Measurements from ENCODE around the gene RPS15.
"Not testable (repeated sequence)": the region's sequence is repeated elsewhere in the genome, so short reads cannot be mapped to it uniquely, and the experiment has no call there.

RPS15 gene

GRCh38 chr19:1434577-1435060 is 3.6 kb upstream of the RPS15 start:
- no peak for DNase-seq (ENCODE audit: low read depth, low spot score)

- DNase-seq (ENCODE audit: low read depth, low spot score), result no peak
Observed at GRCh38 chr19:1435378-1435989, 2.7 kb upstream of the RPS15 start.

GRCh38 chr19:1437609-1438008 is 587 bp upstream of the RPS15 start:
- DNase-seq (ENCODE audit: low read depth, low spot score), result no peak

GRCh38 chr19:1438933-1439354 is 748 bp downstream of the RPS15 start:
- DNase-seq (ENCODE audit: low read depth, low spot score), result no peak

DNA sequence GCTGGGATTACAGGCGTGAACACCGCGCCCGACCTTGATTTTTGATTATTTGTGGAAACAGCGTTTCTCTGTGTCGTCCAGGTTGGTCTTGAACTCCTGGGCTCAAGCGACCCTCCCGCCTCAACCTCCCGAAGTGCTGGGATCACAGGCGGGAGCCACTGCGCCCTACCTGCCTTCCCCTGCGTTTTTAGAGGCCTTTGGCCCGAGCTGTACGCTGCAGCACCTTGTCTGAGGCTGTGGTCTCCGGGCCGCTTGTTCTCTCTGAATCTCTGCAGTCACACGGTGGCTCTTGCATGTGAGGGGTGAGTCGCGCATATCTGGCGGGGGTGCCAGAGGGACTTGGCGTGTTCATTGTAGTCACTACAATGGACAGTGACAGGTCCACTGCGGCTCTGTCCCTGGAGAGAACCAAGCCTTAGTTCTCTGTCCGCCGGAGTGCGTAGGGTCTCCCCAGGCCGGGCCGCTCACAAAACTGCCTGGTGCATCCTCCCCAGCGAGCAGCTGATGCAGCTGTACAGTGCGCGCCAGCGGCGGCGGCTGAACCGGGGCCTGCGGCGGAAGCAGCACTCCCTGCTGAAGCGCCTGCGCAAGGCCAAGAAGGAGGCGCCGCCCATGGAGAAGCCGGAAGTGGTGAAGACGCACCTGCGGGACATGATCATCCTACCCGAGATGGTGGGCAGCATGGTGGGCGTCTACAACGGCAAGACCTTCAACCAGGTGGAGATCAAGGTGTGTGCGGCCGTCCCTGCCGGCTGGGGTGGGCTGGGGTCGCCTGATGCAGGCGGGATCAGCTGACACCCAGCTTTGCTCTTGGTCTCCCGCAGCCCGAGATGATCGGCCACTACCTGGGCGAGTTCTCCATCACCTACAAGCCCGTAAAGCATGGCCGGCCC is 1.6 kb downstream of the RPS15 start:
- DNase-seq (ENCODE audit: low read depth, low spot score), result not testable (repeated sequence)

- DNase-seq (ENCODE audit: low read depth, low spot score), result no peak
Observed at GRCh38 chr19:1440418-1440801, 2.2 kb downstream of the RPS15 start.

GRCh38 chr19:1441022-1441426 is 2.8 kb downstream of the RPS15 start:
- DNase-seq (ENCODE audit: low read depth, low spot score), result no peak

GRCh38 chr19:1441677-1442438 is 3.7 kb downstream of the RPS15 start:
- no peak for DNase-seq (ENCODE audit: low read depth, low spot score)

DNA sequence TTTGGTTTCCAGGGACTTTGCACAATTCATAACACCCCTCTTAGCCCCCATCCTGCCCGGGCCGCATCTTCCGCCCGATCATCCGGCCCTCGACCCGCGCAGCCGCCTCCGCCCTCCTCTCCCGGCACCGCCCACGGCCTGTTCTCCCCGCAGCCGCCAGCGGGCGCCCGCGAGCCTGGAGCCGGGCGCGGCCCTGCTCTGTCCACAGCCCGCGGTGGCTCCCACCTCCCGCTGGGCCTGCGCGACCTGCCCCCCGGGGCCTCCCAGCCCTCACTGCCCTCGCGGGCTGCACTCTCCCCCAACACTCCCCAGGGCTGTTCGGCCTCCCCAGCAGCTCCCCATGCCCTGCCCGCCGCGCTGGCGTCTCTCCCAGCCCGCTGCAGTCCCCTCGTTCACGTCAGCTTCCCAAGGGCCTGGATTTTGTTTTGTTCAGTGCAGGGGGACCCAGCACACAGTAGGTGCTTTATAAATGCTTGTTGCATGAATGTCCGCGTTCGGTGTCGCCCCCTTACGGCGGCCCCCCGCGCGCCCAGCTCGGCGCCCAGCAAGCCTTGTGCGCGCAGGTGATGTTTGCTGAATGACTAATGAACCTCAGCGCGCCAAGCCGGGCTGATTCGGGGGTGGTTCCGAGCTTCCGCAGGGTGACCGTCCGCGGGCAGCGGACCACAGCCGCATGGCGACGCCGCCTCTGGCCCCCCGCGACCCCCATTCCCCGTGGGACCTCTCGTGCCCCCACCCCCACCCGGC is 7.2 kb downstream of the RPS15 start:
- DNase-seq (ENCODE audit: low read depth, low spot score), result no peak

DNA sequence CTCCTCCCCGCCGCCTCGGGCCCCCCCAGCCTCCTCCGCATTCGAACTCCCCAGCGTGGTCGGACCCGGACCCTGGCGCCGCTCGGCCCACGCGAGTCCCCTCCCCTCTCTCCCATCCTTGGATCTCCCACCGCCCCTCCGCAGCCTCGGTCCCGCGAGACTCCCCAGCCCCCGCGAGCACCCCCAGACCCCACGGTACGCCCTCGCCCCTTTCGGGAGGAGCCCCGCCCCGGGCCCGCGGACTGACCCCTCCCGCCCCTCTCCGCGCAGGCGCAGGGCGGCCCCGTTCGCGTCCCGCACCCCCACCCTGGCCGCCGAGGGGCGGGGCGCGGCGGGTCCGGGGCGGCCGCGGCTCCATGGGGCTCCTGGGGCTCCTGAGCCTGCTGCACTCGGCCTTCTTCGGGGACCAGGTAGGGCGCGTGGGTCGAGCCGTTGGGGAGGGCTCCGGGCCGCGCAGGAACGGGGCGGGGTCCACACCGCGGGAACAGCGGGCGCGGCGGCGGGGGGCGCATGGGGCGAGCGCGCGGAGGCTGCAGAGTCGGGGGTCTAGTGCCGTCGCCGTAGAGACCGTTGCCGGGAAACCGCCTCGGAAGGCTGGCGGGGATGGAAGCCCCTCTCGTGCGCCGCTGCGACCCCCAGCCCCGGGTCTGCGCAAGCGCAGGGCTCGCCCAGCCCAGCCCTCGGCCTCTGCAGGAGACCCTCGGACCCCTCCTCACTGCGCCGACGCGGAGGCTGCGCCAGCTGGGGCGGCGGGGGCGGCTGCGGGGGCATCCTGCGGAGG is 7.9 kb downstream of the RPS15 start:
- no peak for DNase-seq (ENCODE audit: low read depth, low spot score)

DNA sequence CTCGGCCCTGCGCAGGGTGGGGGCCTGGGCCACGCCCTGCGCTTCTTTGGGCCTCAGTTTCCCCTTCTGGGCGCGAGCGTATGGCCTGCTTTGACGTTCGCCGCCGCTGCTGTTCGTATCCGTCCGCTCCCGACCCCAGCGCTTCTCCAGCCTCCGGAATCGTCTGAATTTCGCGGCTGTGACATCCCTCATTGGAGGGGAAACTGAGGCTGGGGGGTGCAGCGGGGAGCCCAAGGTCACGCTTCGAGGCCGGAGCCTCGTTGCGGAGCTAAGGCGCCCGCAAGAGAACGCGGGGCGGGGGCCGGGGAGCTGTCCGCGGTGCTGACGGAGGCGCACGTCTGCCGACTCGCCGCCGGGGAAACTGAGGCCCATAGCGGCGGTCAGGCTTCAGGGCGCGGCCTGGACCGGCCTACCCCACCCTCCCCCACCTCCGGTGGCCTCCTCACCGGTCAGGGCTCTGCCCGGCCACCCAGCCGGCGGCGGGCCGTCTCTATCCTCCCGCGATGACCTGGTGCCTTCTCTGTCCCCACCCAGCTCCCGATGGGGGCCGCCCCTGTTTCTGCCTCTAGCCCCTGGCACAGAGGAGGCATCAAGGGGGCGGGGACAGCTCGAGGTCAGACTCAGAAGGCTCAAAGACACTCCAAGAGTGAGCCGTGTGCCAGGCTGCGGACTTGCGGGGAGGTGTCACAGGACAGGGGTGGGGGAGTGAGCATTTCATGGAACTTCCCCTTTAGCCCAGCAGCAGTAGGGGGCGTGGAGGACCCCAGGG is 8.7 kb downstream of the RPS15 start:
- DNase-seq (ENCODE audit: low read depth, low spot score), result no peak

DNA sequence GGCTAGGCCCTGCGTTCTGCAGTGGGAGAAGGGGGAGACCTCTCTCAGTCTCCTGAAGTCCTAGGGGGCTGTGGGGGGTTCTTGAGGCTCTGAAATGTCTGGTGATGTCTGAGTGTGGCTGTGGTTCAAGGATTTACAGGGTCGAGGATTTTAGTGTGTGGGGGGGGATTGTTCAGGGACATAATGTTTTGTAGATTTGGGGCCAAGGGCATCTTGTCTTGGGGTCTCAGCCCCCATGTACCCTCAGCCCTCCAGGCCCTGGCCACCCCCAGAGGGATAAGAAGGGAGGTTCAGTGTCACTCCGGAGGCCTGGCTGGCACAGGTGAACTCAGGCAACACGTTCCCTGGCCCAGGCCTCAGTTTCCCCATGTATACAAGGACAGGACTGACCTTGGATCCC is 9.3 kb downstream of the RPS15 start:
- DNase-seq (ENCODE audit: low read depth, low spot score), result no peak

- DNase-seq (ENCODE audit: low read depth, low spot score), result no peak
Observed at GRCh38 chr19:1447944-1448343, 9.7 kb downstream of the RPS15 start.

- DNase-seq (ENCODE audit: low read depth, low spot score), result no peak
Observed at GRCh38 chr19:1449467-1450442, 11.6 kb downstream of the RPS15 start, which contains the start of gene APC2. TSS of gene APC2 (plus strand) at chr19:1450121. CDS start at chr19:1453002, 2,881 bp downstream.

DNA sequence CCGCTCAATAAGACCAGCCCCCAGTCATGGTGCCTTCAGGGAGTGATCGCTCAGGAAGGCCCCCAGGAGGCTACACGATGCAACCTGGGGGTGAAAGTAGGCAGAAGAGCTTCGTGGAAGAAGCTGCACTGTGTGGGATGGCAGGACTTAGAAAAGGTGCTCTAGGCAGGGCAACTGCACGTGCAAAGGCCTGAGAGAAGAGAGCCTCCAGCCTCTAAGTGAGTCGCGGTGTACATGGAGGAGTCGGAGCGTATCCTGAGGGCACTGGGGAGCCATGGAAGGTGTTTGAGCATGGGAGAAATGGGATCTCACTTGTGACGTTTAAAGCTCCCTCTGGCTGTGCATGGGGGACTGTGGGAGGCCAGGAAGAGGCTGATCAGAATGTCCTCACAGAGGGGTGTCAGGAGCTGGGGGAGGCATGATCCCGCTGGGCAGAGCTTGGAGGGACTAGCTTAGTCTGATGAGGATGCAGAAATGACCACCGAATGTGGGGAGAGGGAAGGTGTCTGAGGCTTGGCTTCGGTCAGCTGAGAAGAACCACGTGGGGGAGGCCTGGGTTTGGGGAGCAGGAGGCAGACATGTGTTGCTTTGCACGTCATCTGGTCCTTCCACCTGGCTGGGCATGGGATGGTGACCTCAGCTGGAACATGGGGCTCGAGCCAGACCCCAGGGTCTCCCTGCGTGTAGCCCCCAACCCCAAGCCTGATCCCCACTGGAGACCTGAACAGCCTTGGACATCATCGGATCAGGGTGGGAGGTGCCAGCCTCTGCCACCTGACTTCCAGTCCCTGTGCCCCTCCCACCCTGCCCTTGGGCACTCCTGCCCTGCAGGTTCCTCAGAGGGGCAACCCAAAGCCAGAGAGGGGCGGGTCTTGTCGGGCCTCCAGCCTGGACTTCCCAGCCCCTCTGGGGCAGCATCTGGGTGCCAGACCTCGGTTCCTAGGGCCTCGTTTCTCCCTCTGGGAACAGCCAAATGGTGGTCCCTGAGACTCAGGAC is 12.8 kb downstream of the RPS15 start:
- no peak for DNase-seq (ENCODE audit: low read depth, low spot score)

GRCh38 chr19:1451916-1452801 is 14.0 kb downstream of the RPS15 start:
- no peak for DNase-seq (ENCODE audit: low read depth, low spot score)

Data from smooth muscle cell of the brain vasculature (primary cell).